Embryonic facial prominence (tissue), 1 donor: ENCODE measurements around the gene SERPINA9.
"Not testable (repeated sequence)": the region's sequence is repeated elsewhere in the genome, so short reads cannot be mapped to it uniquely, and the experiment has no call there.

Experiments used
- DNase-seq: peaks from one replicate; pipeline ENCODE4 v3.0.0-alpha.2; 2016; ENCODE audit errors: extremely low spot score

The SERPINA9 gene

DNA sequence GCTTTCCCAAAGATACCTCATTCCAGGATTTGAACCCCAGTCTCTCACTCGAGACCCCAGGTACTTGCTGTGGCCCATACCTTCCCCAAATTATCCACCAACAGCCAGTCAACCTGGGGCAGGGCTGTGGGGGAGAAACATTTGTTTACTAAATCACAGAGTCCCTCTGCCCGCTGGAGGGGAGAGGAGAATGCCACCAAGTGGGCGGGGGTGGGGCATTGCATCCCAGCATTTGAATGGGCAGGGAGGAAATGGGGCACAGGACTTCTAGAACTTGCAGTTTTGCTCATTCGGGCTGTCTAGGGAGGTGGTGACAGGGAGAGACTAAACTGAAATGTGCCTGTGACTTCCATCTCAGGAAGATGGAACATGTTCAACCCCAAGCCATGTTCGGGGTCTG lies 10.9 kb upstream of the SERPINA9 start:
- no peak for DNase-seq

DNA sequence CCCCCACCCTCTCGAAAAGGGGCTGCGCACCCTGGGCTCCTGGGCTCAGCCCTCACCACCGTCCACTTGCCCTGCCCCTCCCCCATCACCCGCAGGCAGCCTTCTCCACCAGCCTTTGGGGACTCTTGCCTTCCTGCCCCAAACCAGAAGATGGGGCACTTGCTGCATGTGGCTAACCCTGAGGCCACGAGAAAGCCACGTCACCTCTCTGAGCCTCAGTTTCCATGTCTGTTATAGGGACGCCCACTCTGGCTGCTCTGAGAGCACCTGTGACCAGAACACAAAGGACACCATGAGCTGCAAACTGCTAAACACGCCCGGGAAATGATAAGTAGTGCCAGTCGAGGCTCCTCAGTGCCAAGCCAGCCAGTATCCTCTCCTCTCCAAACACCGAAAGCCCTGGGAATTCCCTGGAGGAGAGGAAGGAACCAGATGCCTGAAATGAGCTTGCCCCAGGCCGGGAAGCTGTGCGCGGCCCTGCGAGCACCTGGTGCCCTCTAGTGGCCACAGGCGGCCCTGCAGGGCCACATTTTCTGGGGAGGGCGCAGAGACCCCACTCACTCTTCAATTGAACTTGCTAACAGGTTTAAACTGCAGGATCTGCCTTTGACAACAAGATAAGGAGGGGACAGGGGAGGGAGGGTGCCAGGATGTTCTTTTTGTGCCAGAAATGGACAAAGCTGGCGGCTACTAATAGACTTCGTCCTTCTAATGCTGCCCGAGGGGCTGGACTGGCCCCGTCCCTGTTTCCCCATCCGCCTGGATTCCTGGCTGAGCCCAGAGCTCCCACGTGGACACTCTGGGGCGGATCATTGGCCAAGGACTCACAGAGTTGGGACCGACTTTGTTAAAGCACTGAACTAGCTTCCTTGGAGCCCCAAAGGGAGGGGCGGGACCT lies 10.2 kb upstream of the SERPINA9 start:
- peak; percentile 11 for DNase-seq

DNA sequence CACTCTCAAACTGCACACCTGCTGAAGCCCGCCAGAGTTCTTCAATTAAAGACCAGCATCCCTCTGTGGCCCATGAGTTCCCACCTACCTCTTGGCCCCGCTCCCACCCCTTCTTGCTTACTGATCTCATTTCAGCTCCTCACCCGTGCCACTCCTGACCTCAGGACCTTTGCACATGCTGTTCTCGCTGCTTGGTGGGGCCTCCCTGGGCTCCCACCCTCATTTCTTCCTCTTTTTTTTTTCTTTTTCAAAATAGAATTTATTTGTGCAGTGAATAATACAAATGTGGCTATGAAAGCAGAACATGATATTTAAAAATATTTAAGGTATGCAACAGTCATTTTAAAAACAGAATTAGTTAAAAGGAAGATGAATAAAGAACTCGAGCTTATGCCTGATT lies 8.5 kb upstream of the SERPINA9 start:
- DNase-seq = no peak

DNA sequence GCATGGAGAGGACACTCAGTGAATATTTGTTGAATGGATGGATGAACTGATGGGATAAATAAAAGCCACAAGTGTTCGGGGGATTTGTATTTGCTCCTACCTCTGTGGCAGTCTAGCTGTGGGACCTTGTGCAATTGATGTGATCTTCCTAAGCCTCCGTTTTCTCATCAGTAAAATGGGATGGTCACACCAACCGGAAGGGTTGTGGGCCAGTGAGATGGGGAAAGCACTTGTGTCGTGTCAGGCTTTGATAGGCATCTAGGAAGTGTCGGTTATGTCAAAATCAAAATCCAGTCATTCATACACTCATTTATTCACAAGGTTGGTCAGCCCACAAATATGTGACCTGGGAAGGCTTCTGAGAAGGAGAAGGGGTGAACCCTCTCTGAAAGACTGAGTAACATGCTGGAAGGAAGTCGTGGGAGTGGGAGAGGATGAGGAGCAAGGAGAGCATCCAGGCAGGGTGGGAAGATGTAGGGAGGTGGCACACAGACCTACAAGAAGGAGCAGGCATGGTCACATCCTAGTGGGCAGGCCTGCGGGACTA lies 7.8 kb upstream of the SERPINA9 start:
- DNase-seq = no peak

DNA sequence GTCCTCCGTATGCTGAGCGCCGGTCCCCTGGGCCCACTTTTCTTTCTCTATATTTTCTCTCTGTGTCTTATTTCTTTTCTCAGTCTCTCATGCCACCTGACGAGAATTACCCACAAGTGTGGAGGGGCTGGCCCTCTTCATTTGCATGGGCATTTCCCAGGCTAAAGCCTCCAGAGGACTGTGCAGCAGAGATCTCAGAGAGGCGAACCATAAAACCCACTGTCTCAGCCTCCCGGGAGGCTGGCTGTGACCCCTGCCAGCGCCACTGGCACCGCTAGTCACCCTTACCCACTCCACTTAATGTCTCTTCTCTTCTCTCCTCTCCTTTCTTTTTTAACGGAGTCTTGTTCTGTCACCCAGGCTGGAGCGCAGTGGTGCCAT lies 7.1 kb upstream of the SERPINA9 start:
- no peak for DNase-seq

GRCh38 chr14:94482132-94483070 lies 6.4 kb upstream of the SERPINA9 start:
- not testable (repeated sequence) for DNase-seq

- no peak for DNase-seq
Observed at GRCh38 chr14:94481468-94482131, 5.6 kb upstream of the SERPINA9 start.

DNA sequence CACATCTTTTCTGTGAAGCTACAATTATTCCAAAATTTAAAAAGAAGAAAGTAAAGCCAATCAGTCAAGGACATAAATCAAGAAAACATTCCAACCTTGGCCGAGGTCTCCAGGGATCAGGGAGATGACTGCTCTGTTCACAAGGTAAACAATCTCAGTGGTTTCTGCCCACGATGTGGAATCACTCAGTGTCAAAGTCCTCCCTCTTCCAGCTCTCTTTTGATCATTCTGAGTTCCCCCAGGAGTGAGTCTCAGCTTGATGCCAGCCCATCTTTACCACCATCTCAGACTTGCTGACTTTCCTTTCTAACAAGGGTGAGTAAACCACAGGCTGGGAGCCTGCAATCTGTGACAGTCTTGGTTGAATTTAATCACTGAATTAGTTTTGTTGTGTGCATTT lies 4.8 kb upstream of the SERPINA9 start:
- no peak for DNase-seq

DNA sequence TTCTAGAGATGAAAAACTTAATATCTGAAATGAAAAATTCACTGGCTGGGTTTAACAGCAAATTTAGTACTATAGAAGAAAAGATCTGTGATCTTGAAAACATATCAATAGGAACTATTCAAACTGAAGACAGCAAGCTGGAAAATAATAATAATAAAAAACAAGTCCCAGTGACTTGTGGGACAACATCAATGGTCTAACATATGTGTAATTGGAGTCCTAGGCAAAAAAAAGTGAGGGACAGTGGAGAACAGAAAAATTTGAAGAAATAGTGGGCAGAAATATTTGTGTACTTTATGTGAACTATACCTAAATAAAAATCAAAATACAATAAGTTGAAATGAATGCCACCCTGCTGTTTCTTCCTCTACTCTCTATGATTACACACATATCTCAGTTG lies 2.4 kb upstream of the SERPINA9 start:
- no peak for DNase-seq

DNA sequence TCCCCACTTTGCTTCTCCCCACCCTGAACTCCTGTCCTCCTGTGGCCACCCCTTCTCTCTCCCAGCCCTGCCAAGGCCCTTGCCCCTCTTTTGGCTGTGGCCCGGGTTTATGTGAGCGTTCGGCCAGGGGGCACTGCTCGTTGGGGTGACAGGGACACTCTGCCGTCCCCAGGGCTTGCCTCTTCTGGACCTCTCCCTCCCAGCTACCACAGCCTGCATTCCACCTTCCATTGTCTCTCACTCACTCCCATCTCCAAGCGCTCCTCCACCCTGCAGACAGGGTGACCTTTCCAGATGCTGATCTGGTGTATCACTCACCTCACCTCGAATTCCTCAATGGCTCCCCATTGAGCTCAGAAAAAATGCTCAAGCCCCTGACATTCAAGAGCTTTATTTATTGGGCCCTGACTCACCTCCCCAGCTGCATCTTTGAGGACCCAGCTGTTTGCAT lies 1.4 kb downstream of the SERPINA9 start:
- no peak for DNase-seq

GRCh38 chr14:94473666-94474410 lies 2.2 kb downstream of the SERPINA9 start:
- DNase-seq = no peak

GRCh38 chr14:94472842-94473241 lies 3.2 kb downstream of the SERPINA9 start:
- DNase-seq = no peak

- no peak for DNase-seq
Observed at GRCh38 chr14:94471045-94471444, 5.0 kb downstream of the SERPINA9 start.

- DNase-seq = no peak
Observed at GRCh38 chr14:94470311-94470710, 5.7 kb downstream of the SERPINA9 start.

DNA sequence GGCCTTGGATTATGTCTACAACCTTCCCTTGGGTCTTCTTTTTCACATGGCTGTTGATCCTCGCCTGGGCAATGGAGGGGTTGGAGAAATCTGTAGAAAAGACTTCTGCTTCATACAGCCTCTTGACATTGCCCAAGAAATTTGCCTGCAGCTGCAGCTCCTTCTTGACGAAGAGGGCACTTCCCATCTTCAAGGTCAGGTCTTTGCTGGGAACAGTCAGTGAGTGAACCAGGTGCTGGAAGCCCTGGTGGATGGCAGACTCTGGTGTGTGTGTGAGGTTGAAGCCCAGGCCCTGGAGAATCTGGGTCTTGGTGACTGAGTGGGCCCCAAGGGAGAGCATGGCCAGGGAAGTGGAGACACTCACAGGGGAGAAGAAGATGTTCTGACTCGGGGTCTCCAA lies 6.7 kb downstream of the SERPINA9 start:
- no peak for DNase-seq

- no peak for DNase-seq
Observed at GRCh38 chr14:94467728-94468520, 8.1 kb downstream of the SERPINA9 start.

DNA sequence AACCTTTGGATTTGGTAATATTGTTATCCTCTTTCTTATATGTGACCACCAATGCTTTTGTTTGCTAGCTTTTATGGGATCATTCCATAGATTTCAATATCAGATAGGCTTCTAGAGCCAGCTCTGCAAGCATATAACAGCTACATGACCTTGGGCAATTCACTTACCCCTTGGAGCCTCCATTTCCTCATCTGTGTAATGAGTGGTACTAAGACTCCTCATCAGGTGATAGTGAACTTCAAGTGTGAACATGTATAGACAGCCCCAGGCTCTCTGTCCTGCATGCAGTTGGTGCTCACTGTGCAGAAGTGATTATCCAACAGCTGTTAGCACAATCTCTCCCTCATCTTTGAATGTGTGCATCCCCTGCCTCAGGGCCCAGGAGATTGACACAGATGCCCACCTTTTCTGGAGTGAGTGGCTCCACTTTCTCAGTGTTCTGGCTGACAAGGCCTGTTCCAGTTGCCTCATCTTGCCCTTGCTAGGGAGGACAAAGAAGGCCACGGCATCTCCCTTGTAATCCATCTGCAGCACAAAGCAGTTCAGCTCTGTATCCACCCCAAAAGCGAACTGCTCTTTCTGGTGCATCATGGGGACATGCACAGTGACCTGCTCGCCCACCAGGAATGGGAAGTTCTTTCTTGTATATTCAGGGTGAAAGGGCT lies 9.2 kb downstream of the SERPINA9 start:
- DNase-seq = no peak

DNA sequence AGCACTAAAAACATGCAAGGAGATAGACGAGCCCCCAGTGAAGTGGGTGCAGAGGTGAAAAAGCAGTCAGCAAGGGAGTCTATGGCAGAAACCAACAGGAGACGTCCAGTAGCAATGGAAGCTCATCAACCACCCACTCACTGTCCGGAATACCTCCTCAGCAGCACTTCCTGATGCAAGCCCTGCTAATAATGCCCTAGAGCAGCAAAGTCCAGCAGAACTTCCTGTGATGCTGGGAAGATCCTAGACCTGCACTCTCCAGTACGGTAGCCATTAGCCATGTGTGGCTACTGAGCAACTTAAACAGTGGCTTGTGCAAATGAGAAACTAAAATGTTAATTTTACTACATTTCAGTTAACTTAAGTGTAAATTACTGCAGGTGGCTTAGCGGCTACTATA lies 11.0 kb downstream of the SERPINA9 start:
- no peak for DNase-seq

GRCh38 chr14:94464290-94464689 lies 11.7 kb downstream of the SERPINA9 start:
- no peak for DNase-seq
